Epithelial cell of esophagus (primary cell): ENCODE results near the gene MPP3.

ENCODE experiments used
- DNase-seq: peaks from one replicate; pipeline ENCODE4 v3.0.0; 2010; ENCODE audit warnings: low read depth
- H3K4me3 ChIP-seq: 2 replicates; pipeline ENCODE4 v1.5.1; 2011; ENCODE audit warnings: mild to moderate bottlenecking, low read length, control low read depth
- TF ChIP-seq, protein P1 (sequence below): IDR thresholded peaks from 2 replicates; pipeline ENCODE4 v1.5.1; 2011; ENCODE audit warnings: low read depth, mild to moderate bottlenecking, low read length, control low read depth, inconsistent platforms; ENCODE audit not compliant: insufficient read depth; ENCODE audit errors: missing control alignments

Gene MPP3, protein sequence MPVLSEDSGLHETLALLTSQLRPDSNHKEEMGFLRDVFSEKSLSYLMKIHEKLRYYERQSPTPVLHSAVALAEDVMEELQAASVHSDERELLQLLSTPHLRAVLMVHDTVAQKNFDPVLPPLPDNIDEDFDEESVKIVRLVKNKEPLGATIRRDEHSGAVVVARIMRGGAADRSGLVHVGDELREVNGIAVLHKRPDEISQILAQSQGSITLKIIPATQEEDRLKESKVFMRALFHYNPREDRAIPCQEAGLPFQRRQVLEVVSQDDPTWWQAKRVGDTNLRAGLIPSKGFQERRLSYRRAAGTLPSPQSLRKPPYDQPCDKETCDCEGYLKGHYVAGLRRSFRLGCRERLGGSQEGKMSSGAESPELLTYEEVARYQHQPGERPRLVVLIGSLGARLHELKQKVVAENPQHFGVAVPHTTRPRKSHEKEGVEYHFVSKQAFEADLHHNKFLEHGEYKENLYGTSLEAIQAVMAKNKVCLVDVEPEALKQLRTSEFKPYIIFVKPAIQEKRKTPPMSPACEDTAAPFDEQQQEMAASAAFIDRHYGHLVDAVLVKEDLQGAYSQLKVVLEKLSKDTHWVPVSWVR

DNA sequence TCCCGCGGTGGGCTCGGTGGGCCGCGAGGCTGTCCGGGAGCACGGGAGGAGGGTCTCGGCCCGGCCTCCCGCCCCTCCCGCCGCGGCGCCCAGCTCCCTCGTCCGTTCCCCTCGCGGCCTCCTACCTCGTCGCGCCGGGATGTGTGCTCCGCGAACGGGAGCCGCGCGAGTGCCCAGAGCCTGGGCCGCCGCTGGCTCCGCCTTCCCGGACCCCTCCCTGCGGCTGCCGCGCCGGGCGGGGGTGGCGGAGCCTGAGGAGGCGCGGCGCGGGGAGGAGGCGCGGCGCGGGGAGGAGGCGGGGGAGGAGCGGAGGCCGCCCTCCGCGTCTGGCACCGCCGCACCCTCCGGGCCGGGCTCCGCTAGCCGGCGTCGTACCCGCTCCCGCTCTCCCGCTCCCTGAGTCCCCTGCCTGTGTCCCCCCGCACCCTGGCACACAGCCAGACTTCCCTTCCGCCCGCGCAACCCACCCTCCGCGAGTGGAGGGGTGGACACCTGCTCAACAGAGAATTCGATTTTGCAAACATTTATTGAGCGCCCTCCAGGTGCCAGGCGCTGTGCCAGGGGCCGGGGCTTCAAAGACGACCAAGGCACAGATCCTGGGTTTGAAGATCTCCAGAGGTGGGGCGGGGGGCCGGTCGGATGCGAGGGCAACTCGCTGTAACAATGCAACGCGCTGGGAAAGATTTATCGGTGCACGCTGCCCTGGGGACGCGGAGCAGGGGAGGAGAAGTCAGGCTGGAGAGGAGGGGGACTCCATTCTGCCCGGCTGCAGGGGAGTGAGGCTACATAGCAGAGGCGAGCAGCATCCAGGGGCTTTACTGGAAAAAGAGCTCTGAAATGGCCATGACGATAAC, at the start of gene MPP3:
MPP3 (minus strand) TSS at position 171 of the 854 bp plus-strand sequence. CDS start 1,240 bp downstream, outside the sequence.
- peak within 1 kb of the TSS; percentile 45 for H3K4me3 ChIP-seq
- peak; percentile 82 for DNase-seq
- TF ChIP-seq, protein P1, sequence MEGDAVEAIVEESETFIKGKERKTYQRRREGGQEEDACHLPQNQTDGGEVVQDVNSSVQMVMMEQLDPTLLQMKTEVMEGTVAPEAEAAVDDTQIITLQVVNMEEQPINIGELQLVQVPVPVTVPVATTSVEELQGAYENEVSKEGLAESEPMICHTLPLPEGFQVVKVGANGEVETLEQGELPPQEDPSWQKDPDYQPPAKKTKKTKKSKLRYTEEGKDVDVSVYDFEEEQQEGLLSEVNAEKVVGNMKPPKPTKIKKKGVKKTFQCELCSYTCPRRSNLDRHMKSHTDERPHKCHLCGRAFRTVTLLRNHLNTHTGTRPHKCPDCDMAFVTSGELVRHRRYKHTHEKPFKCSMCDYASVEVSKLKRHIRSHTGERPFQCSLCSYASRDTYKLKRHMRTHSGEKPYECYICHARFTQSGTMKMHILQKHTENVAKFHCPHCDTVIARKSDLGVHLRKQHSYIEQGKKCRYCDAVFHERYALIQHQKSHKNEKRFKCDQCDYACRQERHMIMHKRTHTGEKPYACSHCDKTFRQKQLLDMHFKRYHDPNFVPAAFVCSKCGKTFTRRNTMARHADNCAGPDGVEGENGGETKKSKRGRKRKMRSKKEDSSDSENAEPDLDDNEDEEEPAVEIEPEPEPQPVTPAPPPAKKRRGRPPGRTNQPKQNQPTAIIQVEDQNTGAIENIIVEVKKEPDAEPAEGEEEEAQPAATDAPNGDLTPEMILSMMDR: no peak

DNA sequence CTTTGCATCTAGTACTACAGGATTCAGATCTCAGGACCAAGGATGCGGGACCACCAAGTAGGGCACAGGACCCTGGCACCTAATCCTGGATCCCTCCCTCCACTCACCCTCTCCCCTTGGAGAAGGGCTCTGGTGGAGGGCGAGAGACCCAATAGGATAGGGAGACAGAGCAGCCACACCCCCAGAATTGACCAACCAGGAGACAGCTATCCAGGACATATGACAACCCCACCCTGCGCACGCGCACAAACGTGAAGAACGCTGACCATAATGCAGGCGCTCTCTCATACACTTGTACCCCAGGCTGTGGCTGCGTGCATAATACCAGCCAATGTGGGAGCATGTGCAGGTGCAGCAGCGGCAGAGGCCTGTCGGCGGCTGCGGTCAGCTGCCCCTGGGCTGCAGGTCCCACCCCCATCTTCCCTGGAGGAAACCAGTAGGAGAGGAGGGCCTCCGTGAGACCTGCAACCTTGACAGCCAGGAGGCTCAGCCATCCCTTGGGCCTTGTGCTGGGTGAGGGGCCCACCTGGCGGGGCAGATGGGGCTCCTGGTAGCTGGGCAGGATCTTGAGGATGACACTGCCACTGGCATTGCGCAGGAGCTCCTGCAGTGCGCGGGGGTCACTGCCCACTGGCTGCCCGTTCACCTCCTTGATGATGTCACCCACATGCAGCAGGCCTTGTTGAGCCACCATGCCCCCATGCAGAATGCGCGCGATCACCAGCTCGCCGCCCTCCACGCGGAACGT, 49.0 kb upstream of the MPP3 start:
- H3K4me3 ChIP-seq: no peak overlapping the region
- TF ChIP-seq, protein P1: no peak
- no peak for DNase-seq

DNA sequence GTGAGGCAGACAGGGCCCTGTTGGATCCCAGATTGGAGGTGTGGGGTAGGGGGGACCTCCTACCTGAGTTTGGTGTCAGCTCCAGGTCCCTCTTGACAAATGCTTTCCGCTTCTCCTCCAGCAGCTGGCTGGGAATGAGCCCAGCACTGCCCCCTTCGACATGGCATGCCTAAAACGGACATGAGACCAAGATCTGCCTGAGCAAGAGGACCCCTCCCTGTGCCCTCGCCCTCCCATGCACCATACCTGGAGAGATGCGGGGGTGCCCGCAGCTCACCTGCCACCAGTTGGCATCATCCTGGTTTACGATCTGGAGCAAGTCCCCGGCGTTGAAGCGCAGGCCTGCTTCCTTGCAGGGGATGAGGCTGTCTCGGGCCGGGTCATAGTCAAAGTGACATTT, 48.2 kb upstream of the MPP3 start:
- H3K4me3 ChIP-seq: no peak overlapping the region
- TF ChIP-seq, protein P1: no peak
- DNase-seq: no peak

DNA sequence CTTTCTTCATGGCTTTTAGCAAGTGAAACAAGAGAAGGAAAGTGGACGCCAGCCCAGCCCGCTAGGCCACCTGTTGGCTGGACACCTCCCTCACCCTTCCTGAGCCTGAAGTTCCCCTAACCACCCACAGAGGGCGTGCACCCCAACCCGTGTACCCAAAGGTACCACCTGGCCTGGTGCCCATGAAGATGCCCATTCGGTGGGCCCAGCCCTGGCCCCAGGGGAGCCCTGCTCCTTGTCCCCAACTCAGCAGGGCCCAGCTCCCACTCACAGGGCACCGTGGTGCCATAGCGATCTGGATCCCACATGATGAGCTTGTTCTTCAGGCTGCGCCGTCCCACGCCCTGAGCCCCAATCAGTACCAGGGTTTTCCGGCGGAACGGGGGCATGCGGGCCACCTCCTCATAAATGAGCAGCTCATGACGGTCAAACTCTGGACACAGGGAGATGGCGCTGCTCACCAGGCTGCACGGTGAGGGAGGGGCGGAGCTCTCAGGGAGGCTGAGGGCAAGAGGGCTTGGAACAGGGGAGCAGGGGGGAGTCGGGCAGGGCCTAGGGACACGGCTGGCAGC, 47.6 kb upstream of the MPP3 start:
- DNase-seq: peak; percentile 51
- no peak overlapping the region for H3K4me3 ChIP-seq
- TF ChIP-seq, protein P1: peak; percentile 82

DNA sequence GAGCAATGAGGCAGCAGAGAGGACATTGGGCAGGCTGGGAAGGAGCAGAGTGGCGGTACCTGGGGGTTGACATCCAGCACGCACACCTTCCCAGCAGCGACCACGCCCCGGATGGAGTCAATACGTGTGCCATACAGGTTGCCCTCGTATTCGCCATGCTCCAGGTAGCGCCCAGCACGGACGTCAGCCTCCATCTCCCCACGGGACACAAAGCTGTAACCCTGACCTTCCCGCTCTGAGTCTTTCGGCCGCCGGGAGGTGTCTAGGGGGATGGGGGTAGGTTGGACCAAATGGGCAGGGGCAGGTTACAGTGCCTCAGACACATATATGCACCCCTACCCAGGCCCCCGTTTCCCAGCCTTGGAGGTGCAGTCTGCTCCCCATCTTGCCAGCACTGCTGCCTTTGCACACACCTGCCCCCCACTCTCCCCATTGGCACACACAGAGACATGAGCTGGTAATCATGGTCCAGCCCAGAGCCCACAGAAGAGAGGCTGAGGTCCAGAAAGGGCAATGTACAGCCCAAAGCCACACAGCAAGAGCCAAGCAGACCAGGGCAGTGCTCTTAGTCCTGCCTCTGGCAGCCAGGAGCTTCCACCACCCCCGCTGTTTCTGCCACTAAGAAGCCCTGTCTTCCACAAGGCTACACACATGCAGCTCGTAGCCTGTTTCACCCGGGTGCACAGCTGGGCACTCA, 46.9 kb upstream of the MPP3 start:
- DNase-seq: no peak
- H3K4me3 ChIP-seq: no peak overlapping the region
- TF ChIP-seq, protein P1: no peak
